Loucy (cell line): ENCODE results near the gene GRM3.
A peak's percentile ranks its signal among the peaks of the same experiment; 100 is the strongest.

Experiments
- H2AFZ ChIP-seq: fragments of 200-600 bp; sonication (generic); 2 replicates; pipeline ENCODE4 v1.6.0; 2016; ENCODE audit warnings: antibody characterized with exemption, mild to moderate bottlenecking, low read length, moderate library complexity
- H3F3A ChIP-seq: fragments of 200-600 bp; 2 replicates; pipeline ENCODE4 v1.6.0; 2016; ENCODE audit warnings: antibody characterized with exemption, low read depth, mild to moderate bottlenecking
- H3K27me3 ChIP-seq: fragments of 200-600 bp; sonication (generic); 2 replicates; pipeline ENCODE4 v1.6.1; 2014; ENCODE audit warnings: low read length, mild to moderate bottlenecking; ENCODE audit not compliant: insufficient read depth, poor library complexity, severe bottlenecking
- H3K36me3 ChIP-seq: fragments of 200-600 bp; sonication (generic); 2 replicates; pipeline ENCODE4 v1.6.1; 2016; ENCODE audit warnings: low read length; ENCODE audit not compliant: insufficient read depth
- H3K4me1 ChIP-seq: fragments of 200-600 bp; sonication (generic); 2 replicates; pipeline ENCODE4 v1.5.1; 2014; ENCODE audit warnings: low read length, mild to moderate bottlenecking; ENCODE audit not compliant: insufficient read depth, poor library complexity, severe bottlenecking
- H3K4me2 ChIP-seq: fragments of 200-600 bp; sonication (generic); 2 replicates; pipeline ENCODE4 v1.6.0; 2014; ENCODE audit warnings: antibody characterized with exemption, low read length, low read depth, mild to moderate bottlenecking; ENCODE audit not compliant: poor library complexity, severe bottlenecking
- H3K4me3 ChIP-seq: fragments of 200-600 bp; sonication (generic); 2 replicates; pipeline ENCODE4 v1.5.1; 2014; ENCODE audit warnings: low read length, mild to moderate bottlenecking, mixed read lengths; ENCODE audit not compliant: poor library complexity, severe bottlenecking
- H3K79me2 ChIP-seq: fragments of 200-600 bp; sonication (generic); 2 replicates; pipeline ENCODE4 v1.6.1; 2014; ENCODE audit warnings: low read length; ENCODE audit not compliant: insufficient read depth
- H3K9ac ChIP-seq: fragments of 200-600 bp; sonication (generic); 2 replicates; pipeline ENCODE4 v1.6.0; 2014; ENCODE audit warnings: mild to moderate bottlenecking, low read depth, low read length, moderate library complexity; ENCODE audit not compliant: poor library complexity, severe bottlenecking
- H3K9me2 ChIP-seq: fragments of 200-600 bp; sonication (generic); replicated peaks from 2 replicates; pipeline ENCODE4 v1.6.1; 2016; ENCODE audit warnings: low read depth, low read length, mixed read lengths
- H3K9me3 ChIP-seq: fragments of 200-600 bp; sonication (generic); 2 replicates; pipeline ENCODE4 v1.6.1; 2014; ENCODE audit warnings: mild to moderate bottlenecking, antibody characterized with exemption, low read length, low read depth; ENCODE audit not compliant: insufficient read depth
- H4K20me1 ChIP-seq: fragments of 200-600 bp; sonication (generic); 2 replicates; pipeline ENCODE4 v1.6.0; 2014; ENCODE audit warnings: antibody characterized with exemption, low read length, mild to moderate bottlenecking; ENCODE audit not compliant: insufficient read depth, poor library complexity, severe bottlenecking
- EZH2phosphoT487 ChIP-seq: fragments of 200-600 bp; IDR thresholded peaks from 2 replicates; pipeline ENCODE4 v1.6.1; 2018; ENCODE audit warnings: antibody characterized with exemption, mild to moderate bottlenecking, moderate library complexity, borderline replicate concordance
- TF ChIP-seq, protein P1 (sequence below): fragments of 200-600 bp; sonication (generic); conservative IDR thresholded peaks from 2 replicates; pipeline ENCODE4 v1.5.1; 2014; ENCODE audit warnings: mild to moderate bottlenecking, antibody characterized with exemption, low read length

The GRM3 gene

DNA sequence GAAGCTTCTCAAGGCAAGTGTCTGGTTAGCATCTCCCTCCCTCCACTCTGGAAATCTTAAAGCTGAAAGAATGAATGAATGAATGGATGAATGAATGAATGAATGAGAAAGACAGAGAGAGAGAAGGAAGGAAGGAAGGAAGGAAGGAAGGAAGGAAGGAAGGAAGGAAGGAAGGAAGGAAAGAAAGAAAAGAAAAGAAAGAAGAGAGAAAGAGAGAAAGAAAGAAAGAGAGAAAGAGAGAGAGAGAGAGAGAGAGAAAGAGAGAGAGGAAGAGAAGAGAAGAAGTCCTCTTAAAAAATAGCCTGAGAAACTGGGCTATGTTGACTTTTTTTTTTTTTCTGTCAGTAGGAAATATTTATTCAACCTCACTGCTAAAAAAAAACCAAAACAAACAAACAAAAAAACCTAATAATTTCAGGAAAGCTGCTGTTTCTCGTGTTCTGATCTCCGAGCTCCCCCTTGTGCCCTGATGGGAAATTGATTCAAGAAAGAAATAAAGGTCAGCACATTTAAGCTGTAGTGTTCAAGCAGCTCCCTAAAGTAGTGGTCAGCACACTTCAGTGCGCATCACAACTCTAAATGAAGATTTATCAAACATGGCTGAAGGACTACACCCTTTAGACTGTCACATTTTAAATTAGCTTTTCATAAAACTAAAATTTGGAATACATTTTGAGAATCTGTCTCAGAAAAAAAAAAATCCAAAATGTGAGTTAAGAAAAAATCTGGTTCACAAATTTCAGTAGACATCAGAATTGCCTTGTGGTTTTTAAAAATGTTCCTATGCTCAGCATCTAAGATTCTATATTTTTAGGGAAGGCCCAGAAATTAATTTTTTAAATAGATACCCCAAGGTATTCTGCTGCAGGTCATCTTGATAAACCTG, 261.5 kb downstream of the GRM3 start:
- Histone ChIP-seq H3K9ac (no peak overlapping the region), H3K4me1 (no peaks in the 10 kb centered on the region), H3K9me2 (no peaks in the 10 kb centered on the region), H3K9me3 (no peaks in the 10 kb centered on the region), H3F3A (no peaks in the 10 kb centered on the region), H3K27me3 (no peaks in the 10 kb centered on the region), H3K79me2 (no peaks in the 10 kb centered on the region), H3K4me2 (no peak overlapping the region), H3K4me3 (no peak overlapping the region), H2AFZ (no peak overlapping the region), H3K36me3 (no peaks in the 10 kb centered on the region), H4K20me1 (no peaks in the 10 kb centered on the region)
- TF ChIP-seq EZH2phosphoT487, result no peak
- TF ChIP-seq, protein P1, sequence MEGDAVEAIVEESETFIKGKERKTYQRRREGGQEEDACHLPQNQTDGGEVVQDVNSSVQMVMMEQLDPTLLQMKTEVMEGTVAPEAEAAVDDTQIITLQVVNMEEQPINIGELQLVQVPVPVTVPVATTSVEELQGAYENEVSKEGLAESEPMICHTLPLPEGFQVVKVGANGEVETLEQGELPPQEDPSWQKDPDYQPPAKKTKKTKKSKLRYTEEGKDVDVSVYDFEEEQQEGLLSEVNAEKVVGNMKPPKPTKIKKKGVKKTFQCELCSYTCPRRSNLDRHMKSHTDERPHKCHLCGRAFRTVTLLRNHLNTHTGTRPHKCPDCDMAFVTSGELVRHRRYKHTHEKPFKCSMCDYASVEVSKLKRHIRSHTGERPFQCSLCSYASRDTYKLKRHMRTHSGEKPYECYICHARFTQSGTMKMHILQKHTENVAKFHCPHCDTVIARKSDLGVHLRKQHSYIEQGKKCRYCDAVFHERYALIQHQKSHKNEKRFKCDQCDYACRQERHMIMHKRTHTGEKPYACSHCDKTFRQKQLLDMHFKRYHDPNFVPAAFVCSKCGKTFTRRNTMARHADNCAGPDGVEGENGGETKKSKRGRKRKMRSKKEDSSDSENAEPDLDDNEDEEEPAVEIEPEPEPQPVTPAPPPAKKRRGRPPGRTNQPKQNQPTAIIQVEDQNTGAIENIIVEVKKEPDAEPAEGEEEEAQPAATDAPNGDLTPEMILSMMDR, result peak; percentile 73

DNA sequence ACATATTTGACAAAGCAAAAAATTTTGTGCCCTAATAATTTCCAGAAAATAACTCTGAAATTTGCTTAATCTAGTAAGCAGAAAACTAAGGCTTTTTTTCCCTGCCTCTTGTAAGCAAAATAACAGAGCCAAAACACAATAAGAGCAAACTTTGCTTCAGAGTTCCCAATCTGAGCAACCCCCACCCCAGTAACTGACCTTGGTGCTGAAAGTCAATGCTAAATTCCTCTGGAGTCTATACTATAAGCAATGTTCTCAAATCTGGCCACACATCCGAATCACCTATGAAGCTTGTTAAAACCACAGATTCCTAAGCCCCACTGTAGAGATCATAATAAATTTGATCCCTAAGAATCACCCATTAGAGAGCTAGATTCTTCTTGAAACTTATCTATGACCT, 265.2 kb downstream of the GRM3 start:
- Histone ChIP-seq H3K36me3 (no peaks in the 10 kb centered on the region), H3K9me3 (no peaks in the 10 kb centered on the region)
- TF ChIP-seq, protein P1, result no peak
- TF ChIP-seq EZH2phosphoT487, result no peak

DNA sequence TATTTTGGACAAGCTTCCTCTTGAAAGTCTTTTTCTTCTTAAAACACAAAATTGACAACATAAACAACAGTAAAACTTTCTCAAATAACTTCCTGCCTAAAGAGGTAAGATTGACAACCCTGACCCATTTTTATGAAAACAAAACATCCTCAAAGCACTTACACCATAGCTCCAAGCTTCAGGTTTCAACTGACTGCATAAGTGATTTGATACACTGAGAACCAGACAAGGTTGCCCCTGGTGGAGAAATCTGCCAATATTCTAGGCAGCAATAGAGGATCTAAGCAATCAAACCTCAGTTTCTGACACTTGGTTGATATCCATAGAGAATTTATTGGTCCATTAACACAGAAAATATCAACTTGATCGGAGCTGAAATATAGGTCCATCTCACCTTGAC, 267.9 kb downstream of the GRM3 start:
- Histone ChIP-seq H3K4me3 (no peak overlapping the region), H3K9me3 (no peaks in the 10 kb centered on the region), H3F3A (no peaks in the 10 kb centered on the region), H3K4me1 (no peaks in the 10 kb centered on the region), H3K27me3 (no peaks in the 10 kb centered on the region), H4K20me1 (no peaks in the 10 kb centered on the region), H3K9ac (no peak overlapping the region), H2AFZ (no peak overlapping the region), H3K4me2 (no peak overlapping the region), H3K36me3 (no peaks in the 10 kb centered on the region), H3K9me2 (no peaks in the 10 kb centered on the region), H3K79me2 (no peaks in the 10 kb centered on the region)
- TF ChIP-seq, protein P1, result peak; percentile 37
- no peak for TF ChIP-seq EZH2phosphoT487

More for the DNA sequence above, 265.2 kb downstream of the GRM3 start:
- Histone ChIP-seq H3K4me1 (no peaks in the 10 kb centered on the region), H3F3A (no peaks in the 10 kb centered on the region), H3K9me2 (no peaks in the 10 kb centered on the region), H3K4me2 (no peak overlapping the region), H3K9ac (no peak overlapping the region), H3K4me3 (no peak overlapping the region), H4K20me1 (no peaks in the 10 kb centered on the region), H2AFZ (no peak overlapping the region), H3K79me2 (no peaks in the 10 kb centered on the region), H3K27me3 (no peaks in the 10 kb centered on the region)
